Adipose tissue (tissue), 3 donors: ENCODE data around the gene CLOCK. TPM values are rescaled to one million over a fixed set of nuclear protein-coding genes. Genes with fewer than 3 reads are reported as not detected.
A peak's percentile ranks its signal among the peaks of the same experiment; 100 is the strongest.
"Not testable (repeated sequence)": the region's sequence is repeated elsewhere in the genome, so short reads cannot be mapped to it uniquely, and the experiment has no call there.

ENCODE experiments used
- H3K27ac ChIP-seq: one replicate; pipeline ENCODE4 v1.5.1; 2013; ENCODE audit warnings: low read depth, low read length
- WGBS, 3 donors: extraction: QIAGEN DNeasy Blood & Tissue Kit; methylation state at CpG; one replicate each; pipeline ENCODE4 v1.1.7; 2013; 5-methylcytosine and 5-hydroxymethylcytosine counted together
- polyA plus RNA-seq, 3 donors: library from polyadenylated mRNA; stranded (reverse); fragments of 200-250 nt; gene quantifications; one replicate each; pipeline ENCODE4 v1.2.3, GENCODE V29; 2013
- donor health status: healthy with polysubstance abuse.
- donor health status: Bipolar disorder and iron deficiency.
- donor health status: healthy.

The CLOCK gene
- 10 to 100 TPM in 1 of 3 donors, 1 to 10 TPM in 2; 2.9 to 10.1 (median 8.2) TPM for polyA plus RNA-seq

- peak within 1 kb of the TSS; percentile 85 for H3K27ac ChIP-seq
- 0 to 1% (median 1%) methylated on average over 53 to 71 of the region's 71 CpGs for WGBS, 3 donors
Measured at GRCh38 chr4:55546756-55547465, at the start of gene CLOCK. TSS of gene CLOCK (minus strand) at chr4:55546909. CDS start at chr4:55482785, 64,124 bp downstream.

GRCh38 chr4:55592014-55592413 is 45.3 kb upstream of the CLOCK start, which contains the start of gene PDCL2:
TSS of gene PDCL2 (minus strand) at chr4:55592245. CDS start at chr4:55592109, 136 bp downstream.
- 90 to 94% (median 93%) methylated on average over 24 of the region's 24 CpGs for WGBS, 3 donors
- H3K27ac ChIP-seq = no peak within 1 kb of the TSS

- WGBS, 3 donors = 64 to 86% (median 84%) methylated on average over 2 of the region's 2 CpGs
Measured at GRCh38 chr4:55588160-55588559, 41.5 kb upstream of the CLOCK start.

GRCh38 chr4:55582773-55583172 is 36.1 kb upstream of the CLOCK start:
- 83 to 100% methylated on average over 1 to 2 of the region's 2 CpGs; no CpG with 5 or more reads in 1 of the 3 donors for WGBS, 3 donors

More at GRCh38 chr4:55588160-55588559, 41.5 kb upstream of the CLOCK start:
- no peak overlapping the region for H3K27ac ChIP-seq

GRCh38 chr4:55578341-55579010 is 31.8 kb upstream of the CLOCK start:
- H3K27ac ChIP-seq = no peak overlapping the region

More at GRCh38 chr4:55582773-55583172, 36.1 kb upstream of the CLOCK start:
- not testable (repeated sequence) for H3K27ac ChIP-seq

GRCh38 chr4:55575513-55575912 is 28.8 kb upstream of the CLOCK start:
- 69 to 85% (median 73%) methylated on average over 1 of the region's 1 CpG for WGBS, 3 donors
- H3K27ac ChIP-seq = no peak overlapping the region

GRCh38 chr4:55574252-55574651 is 27.5 kb upstream of the CLOCK start:
- WGBS, 3 donors = 64 to 76% (median 69%) methylated on average over 1 of the region's 1 CpG

GRCh38 chr4:55571806-55572205 is 25.1 kb upstream of the CLOCK start:
- no peak overlapping the region for H3K27ac ChIP-seq
- WGBS, 3 donors = 69 to 73% (median 70%) methylated on average over 3 of the region's 3 CpGs

More at GRCh38 chr4:55574252-55574651, 27.5 kb upstream of the CLOCK start:
- H3K27ac ChIP-seq = no peak overlapping the region

- 54 to 93% (median 83%) methylated on average over 1 of the region's 1 CpG for WGBS, 3 donors
- H3K27ac ChIP-seq = no peak overlapping the region
Measured at GRCh38 chr4:55568905-55569504, 22.3 kb upstream of the CLOCK start.

GRCh38 chr4:55561889-55562288 is 15.2 kb upstream of the CLOCK start:
- 90 to 97% (median 91%) methylated on average over 1 of the region's 1 CpG for WGBS, 3 donors
- no peak overlapping the region for H3K27ac ChIP-seq

GRCh38 chr4:55560096-55560495 is 13.4 kb upstream of the CLOCK start:
- H3K27ac ChIP-seq = no peak overlapping the region
- WGBS, 3 donors = 64 to 90% (median 81%) methylated on average over 3 of the region's 3 CpGs

- 25 to 38% (median 34%) methylated on average over 2 of the region's 2 CpGs for WGBS, 3 donors
- no peak overlapping the region for H3K27ac ChIP-seq
Measured at GRCh38 chr4:55554453-55555030, 7.8 kb upstream of the CLOCK start.

GRCh38 chr4:55553441-55554201 is 6.9 kb upstream of the CLOCK start:
- H3K27ac ChIP-seq = no peak overlapping the region

GRCh38 chr4:55551964-55552363 is 5.3 kb upstream of the CLOCK start:
- WGBS, 3 donors = 80 to 93% (median 90%) methylated on average over 6 of the region's 6 CpGs

More at GRCh38 chr4:55553441-55554201, 6.9 kb upstream of the CLOCK start:
- 45 to 68% (median 50%) methylated on average over 10 of the region's 10 CpGs for WGBS, 3 donors

GRCh38 chr4:55549888-55550287 is 3.2 kb upstream of the CLOCK start:
- 75 to 82% (median 80%) methylated on average over 2 of the region's 2 CpGs for WGBS, 3 donors
- no peak overlapping the region for H3K27ac ChIP-seq

More at GRCh38 chr4:55551964-55552363, 5.3 kb upstream of the CLOCK start:
- H3K27ac ChIP-seq = not testable (repeated sequence)

- 69 to 88% (median 84%) methylated on average over 4 of the region's 4 CpGs for WGBS, 3 donors
- H3K27ac ChIP-seq = no peak overlapping the region
Measured at GRCh38 chr4:55547918-55548317, 1.2 kb upstream of the CLOCK start.

GRCh38 chr4:55547466-55547770 is 709 bp upstream of the CLOCK start:
- peak overlapping the region; percentile 53 for H3K27ac ChIP-seq
- WGBS, 3 donors = 0 to 2% (median 2%) methylated on average over 10 of the region's 10 CpGs

- WGBS, 3 donors = 0 to 3% (median 2%) methylated on average over 8 to 16 of the region's 16 CpGs
- H3K27ac ChIP-seq = peak overlapping the region; percentile 85
Measured at GRCh38 chr4:55546506-55546755, 278 bp downstream of the CLOCK start.
